HepG2 (cell line): ENCODE data around the gene KIAA0930. TPM values are rescaled to one million over a fixed set of nuclear protein-coding genes. Genes with fewer than 3 reads are reported as not detected.

Experiments
- AKNA ChIP-seq: sonication (generic); formaldehyde crosslinking; IDR thresholded peaks from 2 replicates; pipeline ENCODE4 v1.4.0; 2020; ENCODE audit warnings: missing genetic modification reagents, borderline replicate concordance
- ATM ChIP-seq: fragments of 450-650 bp; IDR thresholded peaks from 2 replicates; pipeline ENCODE4 v1.7.1; 2017; ENCODE audit warnings: mild to moderate bottlenecking, borderline replicate concordance
- GZF1 ChIP-seq: sonication (generic); formaldehyde crosslinking; IDR thresholded peaks from 2 replicates; pipeline ENCODE4 v1.5.1; 2020; ENCODE audit warnings: mild to moderate bottlenecking, missing genetic modification reagents
- HDAC2 ChIP-seq: sonication (generic); formaldehyde crosslinking; IDR thresholded peaks from 2 replicates; pipeline ENCODE4 v1.4.0; 2020; ENCODE audit warnings: missing genetic modification reagents
- KLF11 ChIP-seq: IDR thresholded peaks from 2 replicates; pipeline ENCODE4 v1.6.1; 2016; ENCODE audit warnings: missing compliant biosample characterization
- KLF12 ChIP-seq: sonication (generic); formaldehyde crosslinking; IDR thresholded peaks from 2 replicates; pipeline ENCODE4 v1.4.0; 2020; ENCODE audit warnings: missing genetic modification reagents, borderline replicate concordance
- NFKBIZ ChIP-seq: IDR thresholded peaks from 2 replicates; pipeline ENCODE4 v1.6.1; 2018; ENCODE audit warnings: missing genetic modification reagents, missing compliant biosample characterization
- PRDM4 ChIP-seq: sonication (generic); formaldehyde crosslinking; IDR thresholded peaks from 2 replicates; pipeline ENCODE4 v1.9.0; 2021; ENCODE audit warnings: missing genetic modification reagents, borderline replicate concordance
- SMYD3 ChIP-seq: sonication (generic); formaldehyde crosslinking; IDR thresholded peaks from 2 replicates; pipeline ENCODE4 v1.8.1; 2023; ENCODE audit warnings: mild to moderate bottlenecking, missing genetic modification reagents
- ZBTB20 ChIP-seq: sonication (generic); formaldehyde crosslinking; IDR thresholded peaks from 2 replicates; pipeline ENCODE4 v1.8.1; 2023; ENCODE audit warnings: missing genetic modification reagents, low read depth, mild to moderate bottlenecking, borderline replicate concordance
- ZMYM3 ChIP-seq: sonication (generic); formaldehyde crosslinking; IDR thresholded peaks from 2 replicates; pipeline ENCODE4 v1.5.1; 2020; ENCODE audit warnings: mild to moderate bottlenecking, missing genetic modification reagents
- ZMYM4 ChIP-seq: sonication (generic); formaldehyde crosslinking; IDR thresholded peaks from 2 replicates; pipeline ENCODE4 v1.8.1; 2023; ENCODE audit warnings: mild to moderate bottlenecking, missing genetic modification reagents
- ZNF549 ChIP-seq: sonication (generic); formaldehyde crosslinking; IDR thresholded peaks from 2 replicates; pipeline ENCODE4 v1.5.0; 2020; ENCODE audit warnings: missing genetic modification reagents
- ZNF737 ChIP-seq: sonication (generic); formaldehyde crosslinking; IDR thresholded peaks from 2 replicates; pipeline ENCODE4 v1.5.0; 2020; ENCODE audit warnings: missing genetic modification reagents, mild to moderate bottlenecking, borderline replicate concordance
- ZNF839 ChIP-seq: sonication (generic); formaldehyde crosslinking; IDR thresholded peaks from 2 replicates; pipeline ENCODE4 v1.4.0; 2020; ENCODE audit warnings: missing genetic modification reagents, mild to moderate bottlenecking, borderline replicate concordance
- ZSCAN5A ChIP-seq: sonication (generic); formaldehyde crosslinking; IDR thresholded peaks from 2 replicates; pipeline ENCODE4 v1.8.0; 2022; ENCODE audit warnings: mild to moderate bottlenecking, missing genetic modification reagents, borderline replicate concordance
- polyA plus RNA-seq, 8 experiments: library from polyadenylated mRNA; depleted of rRNA in 3 of 8; stranded (reverse) in 7 of 8; unstranded in 1 of 8; fragments of >200 nt; fragmentation: Illumina TruSeq in 4 of 8; extraction: Trizol in 4 of 8; gene quantifications; 2 replicates each; pipeline versions ENCODE4 v1.2.1 to v1.2.3, GENCODE V29; 2011 to 2016; ENCODE audit warnings: low read depth in 4 of 8, missing spikeins in 1 of 8, mixed read lengths in 1 of 8; ENCODE audit not compliant: insufficient read depth in 1 of 8
- total RNA-seq, 5 experiments: library from RNA; depleted of rRNA; stranded (reverse); fragments of >200 nt; fragmentation: Illumina TruSeq; extraction: Trizol; gene quantifications; 2 replicates each; pipeline ENCODE4 v1.2.3, GENCODE V29; 2016; ENCODE audit warnings: low read depth in 1 of 5

The KIAA0930 gene
- total and polyA plus RNA-seq, 2 of the 13 experiments (the other 11 are each of a cell fraction or from before 2014, with no cell fraction given): 27.0 to 38.2 TPM

GRCh38 chr22:45246060-45246985 lies 5.6 kb upstream of the KIAA0930 start (continued):
- TF ChIP-seq ZMYM3 (CRISPR knock-in tag) (no peak; the same call in 1 of the 2 replicates), ZSCAN5A (CRISPR knock-in tag) (no peak; the same call in 1 of the 2 replicates), SMYD3 (CRISPR knock-in tag) (peak; percentile 57; the same call in 1 of the 2 replicates), GZF1 (CRISPR knock-in tag) (0 out of 2 replicates have a peak, but pooled peaks have one; percentile 41), ZNF549 (CRISPR knock-in tag) (no peak), AKNA (CRISPR knock-in tag) (no peak), ZNF737 (CRISPR knock-in tag) (no peak), NFKBIZ (CRISPR knock-in tag) (no peak; the same call in 1 of the 2 replicates), ZBTB20 (CRISPR knock-in tag) (peak; percentile 47), PRDM4 (no peak), ZNF839 (CRISPR knock-in tag) (no peak), KLF11 (CRISPR knock-in tag) (no peak), ZMYM4 (no peak), HDAC2 (peak; percentile 52; the same call in 1 of the 2 replicates), ATM (no peak), KLF12 (CRISPR knock-in tag) (no peak; the same call in 1 of the 2 replicates)
